Measurements from ENCODE around the gene PCDH19. TPM values are rescaled to one million over a fixed set of nuclear protein-coding genes. Genes with fewer than 3 reads are reported as not detected.

The PCDH19 gene
- total and polyA plus RNA-seq, 9 donors, result 1.2 to 4.4 (median 3.0) TPM

- H3K27ac ChIP-seq, result no peak overlapping the region
- 44 to 60% (median 53%) methylated on average over 6 of the region's 6 CpGs for WGBS, 3 donors
These were observed 14.3 kb downstream of the PCDH19 start for GRCh38 chrX:100395781-100396180.

GRCh38 chrX:100381619-100382018, 28.5 kb downstream of the PCDH19 start:
- Histone ChIP-seq H3K36me3 (no peaks in the 10 kb centered on the region), H3K9me3 (no peaks in the 10 kb centered on the region), H3K4me1 (ENCODE audit: insufficient read depth) (peaks cover 3% of the 10 kb centered on the region), H3K4me3 (no peak overlapping the region), H3K27ac (no peak overlapping the region), H3K27me3 (no peaks in the 10 kb centered on the region)
- intact Hi-C loops (cut with DNase I), result no loop called here
- no peak for TF ChIP-seq POLR2A (IDR thresholded peaks at IDR 0.05)
- TF ChIP-seq EP300 (IDR thresholded peaks at IDR 0.05), result no peak
- TF ChIP-seq CTCF (IDR thresholded peaks at IDR 0.05), result no peak
- no peak for DNase-seq
- 58 to 59% (median 58%) methylated on average over 3 of the region's 3 CpGs for WGBS, 3 donors

More at GRCh38 chrX:100395781-100396180, 14.3 kb downstream of the PCDH19 start:
- no peaks in the 10 kb centered on the region for H3K9me3 ChIP-seq
- H3K4me3 ChIP-seq, result no peak overlapping the region
- intact Hi-C loops (cut with DNase I), result no loop called here
- DNase-seq, result no peak
- H3K27me3 ChIP-seq, result no peaks in the 10 kb centered on the region
- no peak for TF ChIP-seq CTCF (IDR thresholded peaks at IDR 0.05)
- TF ChIP-seq POLR2A (IDR thresholded peaks at IDR 0.05), result no peak
- no peak for TF ChIP-seq EP300 (IDR thresholded peaks at IDR 0.05)
- H3K4me1 ChIP-seq (ENCODE audit: insufficient read depth), result no peaks in the 10 kb centered on the region
- H3K36me3 ChIP-seq, result no peaks in the 10 kb centered on the region

- no peaks in the 10 kb centered on the region for H3K36me3 ChIP-seq
- H3K9me3 ChIP-seq, result no peaks in the 10 kb centered on the region
- 5 to 8% (median 6%) methylated on average over 7 of the region's 7 CpGs for WGBS, 3 donors
- no peak for DNase-seq
- H3K4me1 ChIP-seq (ENCODE audit: insufficient read depth), result peaks cover 3% of the 10 kb centered on the region
- intact Hi-C loops (cut with DNase I), result no loop called here
- H3K27ac ChIP-seq, result no peak overlapping the region
- no peaks in the 10 kb centered on the region for H3K27me3 ChIP-seq
- no peak overlapping the region for H3K4me3 ChIP-seq
- TF ChIP-seq POLR2A (IDR thresholded peaks at IDR 0.05) (no peak), CTCF (IDR thresholded peaks at IDR 0.05) (peak in 1 of 3 donors; percentile 24)
These were observed 30.6 kb downstream of the PCDH19 start for GRCh38 chrX:100379388-100379986.

GRCh38 chrX:100377826-100378225, 32.2 kb downstream of the PCDH19 start:
- Histone ChIP-seq H3K4me1 (ENCODE audit: insufficient read depth) (peaks cover 3% of the 10 kb centered on the region), H3K27me3 (no peaks in the 10 kb centered on the region), H3K4me3 (no peak overlapping the region), H3K36me3 (no peaks in the 10 kb centered on the region), H3K27ac (no peak overlapping the region), H3K9me3 (no peaks in the 10 kb centered on the region)
- 77 to 83% (median 79%) methylated on average over 5 of the region's 5 CpGs for WGBS, 3 donors
- TF ChIP-seq CTCF (IDR thresholded peaks at IDR 0.05) (no peak), POLR2A (IDR thresholded peaks at IDR 0.05) (no peak), EP300 (IDR thresholded peaks at IDR 0.05) (no peak)
- no peak for DNase-seq
- intact Hi-C loops (cut with DNase I), result no loop called here
